Gastroesophageal sphincter (tissue), 4 donors: Measurements from ENCODE around the gene PDE1C. TPM values are rescaled to one million over a fixed set of nuclear protein-coding genes. Genes with fewer than 3 reads are reported as not detected.

Experiments used
- ATAC-seq: fragments of 150-250 bp; one replicate; pipeline ENCODE4 v1.9.1; 2016; ENCODE audit warnings: mild to moderate bottlenecking, moderate library complexity
- H3K27ac ChIP-seq, 4 donors: fragments of 200-600 bp; sonication (generic) in 3 of 4; 1 replicate in 3 of 4; 2 replicates in 1 of 4; pipeline ENCODE4 v1.5.1; 2016 to 2019
- H3K27me3 ChIP-seq: fragments of 200-600 bp; sonication (generic); one replicate; pipeline ENCODE4 v1.5.1; 2019
- H3K36me3 ChIP-seq, 2 donors: fragments of 200-600 bp; sonication (generic); one replicate each; pipeline ENCODE4 v1.5.1; 2019; ENCODE audit warnings: control low read depth in 1 of 2
- H3K4me1 ChIP-seq, 3 donors: fragments of 200-600 bp; sonication (generic); 1 replicate in 2 of 3; 2 replicates in 1 of 3; pipeline ENCODE4 v1.5.1; 2016 to 2019; ENCODE audit warnings: control low read depth in 2 of 3
- H3K4me3 ChIP-seq, 2 donors: fragments of 200-600 bp; sonication (generic); one replicate each; pipeline ENCODE4 v1.5.1; 2019; ENCODE audit warnings: mild to moderate bottlenecking in 1 of 2, moderate library complexity in 1 of 2
- H3K9me3 ChIP-seq, 3 donors: fragments of 200-600 bp; sonication (generic); one replicate each; pipeline ENCODE4 v1.5.1; 2017 to 2019; ENCODE audit warnings: control low read depth in 2 of 3
- EP300 ChIP-seq: sonication (generic); formaldehyde crosslinking; IDR thresholded peaks from one replicate; pipeline ENCODE4 v1.6.1; 2017; ENCODE audit warnings: antibody characterized with exemption, mild to moderate bottlenecking
- POLR2A ChIP-seq, 2 donors: fragments of 450-650 bp; IDR thresholded peaks; one replicate each; pipeline ENCODE4 v1.6.1; 2017; ENCODE audit warnings: antibody characterized with exemption in 2 of 2, mild to moderate bottlenecking in 2 of 2, moderate library complexity in 1 of 2
- POLR2AphosphoS5 ChIP-seq: sonication (generic); formaldehyde crosslinking; IDR thresholded peaks from one replicate; pipeline ENCODE4 v1.6.1; 2017; ENCODE audit warnings: antibody characterized with exemption
- WGBS, 2 donors: methylation state at CpG; one replicate each; pipeline ENCODE4 v1.1.5; 2018; ENCODE audit warnings: low coverage in 1 of 2; 5-methylcytosine and 5-hydroxymethylcytosine counted together
- total RNA-seq, 4 donors: library from RNA; depleted of rRNA; stranded (reverse); fragments of >200 nt; gene quantifications; one replicate each; pipeline ENCODE4 v1.1.0, GENCODE V29; 2016
- TF ChIP-seq, protein P1 (sequence below), 4 experiments: fragments of 200-600 bp in 2 of 4; fragments of 450-650 bp in 2 of 4; sonication (generic) in 1 of 4; IDR thresholded peaks; one replicate each; pipeline ENCODE4 v1.5.1; 2017 to 2019; ENCODE audit warnings: antibody characterized with exemption in 4 of 4, mild to moderate bottlenecking in 2 of 4, moderate library complexity in 2 of 4

PDE1C gene
- total RNA-seq, 4 donors from 2014 or later = 17.2 to 28.8 (median 21.7) TPM

DNA sequence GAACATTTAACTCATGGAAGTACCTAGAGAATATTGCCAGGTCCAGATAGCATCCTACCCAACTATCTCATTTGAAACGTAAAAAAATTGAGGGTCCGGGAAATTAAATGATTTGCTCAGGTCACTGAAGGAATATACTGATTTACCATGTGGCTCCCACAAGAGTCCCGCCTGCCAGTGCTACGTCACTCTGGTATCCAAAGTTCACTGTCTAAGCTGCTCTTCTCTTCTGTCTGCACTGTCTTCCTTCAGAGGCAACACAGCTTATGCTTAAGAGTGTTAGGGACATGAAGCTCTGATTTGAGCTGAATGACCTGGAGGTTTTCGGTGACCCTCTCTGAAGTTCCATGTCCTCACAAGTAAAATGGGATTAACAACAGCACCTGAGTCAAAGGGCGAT, 114.6 kb downstream of the PDE1C start:
- 87 to 92% methylated on average over 5 of the region's 6 CpGs for WGBS, 2 donors
- H3K27ac ChIP-seq = no peak overlapping the region
- no peak for ATAC-seq
- no peaks in the 10 kb centered on the region for H3K36me3 ChIP-seq
- no peak for TF ChIP-seq EP300
- H3K4me1 ChIP-seq = peaks cover 0 to 23% (median 4%) of the 10 kb centered on the region in 3 donors
- H3K9me3 ChIP-seq = no peaks in the 10 kb centered on the region
- H3K4me3 ChIP-seq = no peak overlapping the region
- no peaks in the 10 kb centered on the region for H3K27me3 ChIP-seq

DNA sequence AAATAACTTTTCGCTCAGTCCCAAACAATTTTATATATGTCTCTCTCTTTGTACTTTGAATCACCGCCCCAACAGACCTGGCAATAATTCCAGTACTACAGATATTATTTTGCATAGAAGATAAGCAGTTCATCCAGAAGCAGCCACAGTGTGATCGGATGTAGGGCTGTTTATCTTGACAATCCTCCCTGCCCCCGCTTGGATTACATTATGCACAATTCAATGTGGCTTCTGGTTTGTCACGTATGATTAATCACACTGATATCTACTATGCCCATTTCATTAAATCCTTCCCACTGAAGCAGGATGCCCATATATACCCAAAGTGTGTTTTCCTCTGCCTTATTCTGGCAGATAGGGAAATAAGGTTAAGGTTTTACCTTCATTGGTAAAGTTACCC, 115.2 kb downstream of the PDE1C start:
- no peak for TF ChIP-seq POLR2AphosphoS5
- TF ChIP-seq POLR2A (IDR thresholded peaks at IDR 0.05) = no peak
- TF ChIP-seq, protein P1, sequence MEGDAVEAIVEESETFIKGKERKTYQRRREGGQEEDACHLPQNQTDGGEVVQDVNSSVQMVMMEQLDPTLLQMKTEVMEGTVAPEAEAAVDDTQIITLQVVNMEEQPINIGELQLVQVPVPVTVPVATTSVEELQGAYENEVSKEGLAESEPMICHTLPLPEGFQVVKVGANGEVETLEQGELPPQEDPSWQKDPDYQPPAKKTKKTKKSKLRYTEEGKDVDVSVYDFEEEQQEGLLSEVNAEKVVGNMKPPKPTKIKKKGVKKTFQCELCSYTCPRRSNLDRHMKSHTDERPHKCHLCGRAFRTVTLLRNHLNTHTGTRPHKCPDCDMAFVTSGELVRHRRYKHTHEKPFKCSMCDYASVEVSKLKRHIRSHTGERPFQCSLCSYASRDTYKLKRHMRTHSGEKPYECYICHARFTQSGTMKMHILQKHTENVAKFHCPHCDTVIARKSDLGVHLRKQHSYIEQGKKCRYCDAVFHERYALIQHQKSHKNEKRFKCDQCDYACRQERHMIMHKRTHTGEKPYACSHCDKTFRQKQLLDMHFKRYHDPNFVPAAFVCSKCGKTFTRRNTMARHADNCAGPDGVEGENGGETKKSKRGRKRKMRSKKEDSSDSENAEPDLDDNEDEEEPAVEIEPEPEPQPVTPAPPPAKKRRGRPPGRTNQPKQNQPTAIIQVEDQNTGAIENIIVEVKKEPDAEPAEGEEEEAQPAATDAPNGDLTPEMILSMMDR (IDR thresholded peaks at IDR 0.05) = no peak
- TF ChIP-seq EP300 = no peak
- Histone ChIP-seq H3K27ac (no peak overlapping the region), H3K4me1 (peaks cover 0 to 23% (median 4%) of the 10 kb centered on the region in 3 donors), H3K9me3 (no peaks in the 10 kb centered on the region), H3K36me3 (no peaks in the 10 kb centered on the region), H3K4me3 (no peak overlapping the region), H3K27me3 (no peaks in the 10 kb centered on the region)
- 70 to 90% methylated on average over 3 to 5 of the region's 5 CpGs for WGBS, 2 donors
- ATAC-seq = no peak

DNA sequence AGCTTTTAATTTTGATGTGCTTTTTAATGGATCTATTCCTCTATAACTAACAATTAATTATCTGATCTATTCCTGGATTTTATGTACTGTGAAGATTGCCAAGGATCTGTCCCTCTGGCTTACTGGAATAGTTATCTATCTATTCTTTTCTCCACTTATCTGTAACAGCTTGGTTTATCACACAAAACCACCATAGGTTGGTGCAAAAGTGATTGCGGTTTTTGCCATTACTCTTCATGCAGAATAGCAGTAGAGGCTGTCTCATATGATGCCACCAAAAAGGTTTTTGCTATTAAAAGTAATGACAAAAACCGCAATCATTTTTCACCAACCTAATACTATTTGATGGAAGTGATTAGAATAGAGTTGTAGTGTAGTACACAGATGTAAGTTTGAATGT, 115.7 kb downstream of the PDE1C start:
- H3K4me1 ChIP-seq = peaks cover 0 to 23% (median 4%) of the 10 kb centered on the region in 3 donors
- H3K27ac ChIP-seq = no peak overlapping the region
- H3K9me3 ChIP-seq = no peaks in the 10 kb centered on the region
- no peak for ATAC-seq
- TF ChIP-seq EP300 (no peak), POLR2A (IDR thresholded peaks at IDR 0.05) (no peak), POLR2AphosphoS5 (no peak)
- TF ChIP-seq, protein P1 (IDR thresholded peaks at IDR 0.05) = no peak
- no peaks in the 10 kb centered on the region for H3K27me3 ChIP-seq
- H3K4me3 ChIP-seq = no peak overlapping the region
- 85 to 100% methylated on average over 2 of the region's 2 CpGs for WGBS, 2 donors
- no peaks in the 10 kb centered on the region for H3K36me3 ChIP-seq

DNA sequence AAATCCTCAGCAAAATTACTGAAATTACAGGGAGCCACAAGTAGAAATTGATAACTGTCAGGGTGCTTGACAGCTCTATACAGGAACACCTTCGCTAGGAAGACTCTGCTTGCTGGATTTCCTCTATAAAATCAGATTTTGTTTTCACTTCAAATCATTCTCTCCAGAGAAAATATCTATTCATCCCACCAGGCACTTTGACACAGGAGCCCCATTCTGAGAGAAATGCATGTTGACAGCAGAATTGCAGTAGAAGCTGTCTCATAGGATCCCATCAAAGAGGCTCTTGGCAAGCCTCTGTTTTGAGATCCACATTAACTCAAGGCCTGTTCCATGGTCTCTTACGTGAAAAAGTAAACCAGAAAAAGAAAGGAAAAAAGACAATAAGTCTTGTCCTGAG, 116.8 kb downstream of the PDE1C start:
- no peak for ATAC-seq
- TF ChIP-seq EP300 (no peak), POLR2AphosphoS5 (no peak), POLR2A (IDR thresholded peaks at IDR 0.05) (no peak)
- TF ChIP-seq, protein P1 (IDR thresholded peaks at IDR 0.05) = no peak
- WGBS, 2 donors = 63 to 84% methylated on average over 2 of the region's 2 CpGs
- Histone ChIP-seq H3K4me1 (peaks cover 0 to 30% (median 4%) of the 10 kb centered on the region in 3 donors), H3K27me3 (no peaks in the 10 kb centered on the region), H3K27ac (no peak overlapping the region), H3K9me3 (no peaks in the 10 kb centered on the region), H3K4me3 (no peak overlapping the region), H3K36me3 (no peaks in the 10 kb centered on the region)

DNA sequence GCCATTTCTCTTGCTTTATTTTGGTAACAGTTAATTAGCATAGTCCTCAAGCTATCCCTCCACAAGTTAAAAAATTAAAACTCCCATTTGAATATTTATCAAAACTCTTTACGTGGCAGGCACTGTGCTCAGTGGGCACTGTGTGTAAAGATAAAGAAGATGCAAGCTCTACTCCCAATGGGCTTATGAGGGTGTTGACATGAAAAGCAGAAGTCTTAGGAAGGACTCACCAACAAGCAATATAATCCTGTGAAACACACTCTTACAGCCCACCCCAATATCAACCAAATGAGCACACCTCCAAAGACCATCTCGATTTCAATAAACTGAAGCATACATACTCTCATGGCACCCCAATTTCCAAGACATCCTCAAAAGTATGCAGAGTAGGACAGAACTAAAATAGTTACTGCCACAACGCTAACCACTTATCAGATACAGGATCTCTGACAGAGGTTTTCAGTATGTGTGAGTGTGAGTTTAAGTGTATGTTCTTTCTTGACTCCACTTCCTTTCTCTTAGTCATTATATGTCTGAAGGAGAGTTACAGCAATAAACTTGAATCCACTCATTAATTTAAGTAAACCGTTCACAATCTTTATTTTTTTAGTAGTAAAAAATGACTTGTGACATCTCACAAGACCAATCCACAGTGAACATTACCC, 120.0 kb downstream of the PDE1C start:
- H3K4me3 ChIP-seq = no peak overlapping the region
- no peaks in the 10 kb centered on the region for H3K36me3 ChIP-seq
- H3K9me3 ChIP-seq = peaks cover 0 to 15% (median 0%) of the 10 kb centered on the region in 3 donors
- TF ChIP-seq POLR2AphosphoS5 (no peak), POLR2A (IDR thresholded peaks at IDR 0.05) (no peak), EP300 (no peak)
- TF ChIP-seq, protein P1 (IDR thresholded peaks at IDR 0.05) = no peak
- 78 to 86% methylated on average over 4 of the region's 4 CpGs for WGBS, 2 donors
- no peaks in the 10 kb centered on the region for H3K27me3 ChIP-seq
- H3K4me1 ChIP-seq = peaks cover 0 to 17% (median 7%) of the 10 kb centered on the region in 3 donors
- ATAC-seq = no peak
- no peak overlapping the region for H3K27ac ChIP-seq
